ENCODE data around the gene TRMT112.
"Not testable (repeated sequence)": the region's sequence is repeated elsewhere in the genome, so short reads cannot be mapped to it uniquely, and the experiment has no call there.

The TRMT112 gene

DNA sequence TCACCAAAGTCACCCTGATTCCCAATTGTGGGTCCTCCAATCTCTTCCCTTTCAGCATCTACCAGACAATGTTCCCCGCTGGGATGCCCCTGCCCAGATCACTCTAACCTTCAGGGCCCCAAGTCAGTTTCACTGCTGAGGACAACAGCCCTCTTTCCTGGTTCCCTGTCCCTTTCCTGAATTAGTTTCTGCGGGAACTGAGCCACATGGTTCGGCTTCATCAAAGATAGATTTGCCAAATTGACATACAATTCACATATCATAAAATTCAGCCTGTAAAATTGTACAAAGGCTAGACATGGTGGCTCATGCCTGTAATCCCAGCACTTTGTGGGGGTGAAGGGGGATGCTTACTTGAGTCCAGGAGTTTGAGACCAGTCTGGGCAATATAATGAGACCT is 10.6 kb upstream of the TRMT112 start:
- no peak for DNase-seq

- DNase-seq = no peak
Measured at GRCh38 chr11:64327375-64327774, 10.0 kb upstream of the TRMT112 start.

DNA sequence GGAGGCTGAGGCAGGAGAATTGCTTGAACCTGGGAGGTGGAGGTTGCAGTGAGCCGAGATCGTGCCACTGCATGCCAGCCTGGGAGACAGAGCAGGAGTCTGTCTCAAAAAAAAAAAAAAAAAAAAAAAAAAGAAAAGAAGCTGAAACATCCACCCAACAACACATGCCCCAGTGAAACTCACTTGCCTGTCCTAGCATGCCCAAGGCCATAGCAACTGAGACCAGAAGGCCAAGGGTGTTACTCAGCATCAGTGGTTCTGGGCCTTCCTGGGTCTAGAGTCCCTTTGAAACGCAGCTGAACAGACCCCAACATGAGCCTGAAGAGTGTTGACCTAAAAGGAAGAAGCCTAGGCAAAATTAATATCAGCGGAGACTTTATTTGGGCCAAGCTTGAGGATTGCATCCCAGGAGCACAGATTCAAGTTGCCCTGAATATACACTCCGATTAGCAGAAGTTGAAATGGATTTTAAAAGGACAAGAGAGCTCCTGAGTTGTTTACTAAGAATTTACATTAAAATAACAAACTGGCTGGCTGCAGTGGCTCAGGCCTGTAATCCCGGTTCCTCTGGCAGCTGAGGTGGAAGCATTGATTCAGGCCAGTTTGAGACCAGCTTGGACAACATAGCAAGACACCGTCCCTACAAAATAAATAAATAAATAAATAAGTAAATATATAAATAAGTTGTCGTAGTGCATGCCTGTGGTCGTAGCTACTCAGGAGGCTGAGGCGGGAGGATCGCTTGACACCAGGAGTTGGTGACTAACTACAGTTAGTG is 7.5 kb upstream of the TRMT112 start:
- no peak for DNase-seq

DNA sequence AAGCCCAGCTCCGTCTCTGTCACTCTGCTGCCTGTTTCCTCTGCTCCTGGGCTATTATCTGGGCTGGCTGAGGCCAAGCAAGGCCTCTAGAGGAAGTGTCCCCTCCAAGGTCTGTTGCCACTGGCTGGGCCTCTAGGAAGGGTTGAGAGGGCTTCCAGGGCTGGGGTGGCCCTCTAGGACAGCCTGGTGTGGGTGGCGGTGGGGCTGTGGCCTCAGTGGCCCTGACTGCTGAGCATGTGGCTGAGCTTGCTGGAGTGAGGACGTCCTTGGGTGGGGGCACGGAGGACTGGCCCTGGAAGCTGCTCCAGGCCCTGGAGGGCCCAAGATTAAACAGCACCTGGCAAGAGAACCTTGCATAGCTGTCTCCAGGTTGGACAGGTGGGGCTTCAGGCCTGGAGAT is 6.6 kb upstream of the TRMT112 start:
- not testable (repeated sequence) for DNase-seq

- DNase-seq = no peak
Measured at GRCh38 chr11:64323373-64323772, 6.0 kb upstream of the TRMT112 start.

GRCh38 chr11:64322925-64323260 is 5.5 kb upstream of the TRMT112 start:
- DNase-seq = no peak

- no peak for DNase-seq
Measured at GRCh38 chr11:64321533-64321932, 4.2 kb upstream of the TRMT112 start.

DNA sequence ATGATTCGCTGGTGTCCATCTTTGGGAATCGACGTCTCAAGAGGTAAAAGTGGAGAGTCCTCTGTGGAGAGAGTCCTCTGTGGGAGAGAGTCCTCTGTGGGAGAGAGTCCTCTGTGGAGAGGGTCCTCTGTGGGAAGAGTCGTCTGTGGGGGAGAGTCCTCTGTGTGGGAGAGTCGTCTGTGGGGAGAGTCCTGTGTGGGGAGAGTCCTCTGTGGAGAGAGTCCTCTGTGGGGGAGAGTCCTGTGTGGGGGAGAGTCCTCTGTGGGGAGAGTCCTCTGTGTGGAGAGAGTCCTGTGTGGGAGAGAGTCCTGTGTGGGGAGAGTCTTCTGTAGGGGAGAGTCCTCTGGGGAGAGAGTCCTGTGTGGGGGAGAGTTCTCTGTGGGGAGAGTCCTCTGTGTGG is 3.7 kb upstream of the TRMT112 start:
- no peak for DNase-seq

- no peak for DNase-seq
Measured at GRCh38 chr11:64320556-64320955, 3.2 kb upstream of the TRMT112 start.

DNA sequence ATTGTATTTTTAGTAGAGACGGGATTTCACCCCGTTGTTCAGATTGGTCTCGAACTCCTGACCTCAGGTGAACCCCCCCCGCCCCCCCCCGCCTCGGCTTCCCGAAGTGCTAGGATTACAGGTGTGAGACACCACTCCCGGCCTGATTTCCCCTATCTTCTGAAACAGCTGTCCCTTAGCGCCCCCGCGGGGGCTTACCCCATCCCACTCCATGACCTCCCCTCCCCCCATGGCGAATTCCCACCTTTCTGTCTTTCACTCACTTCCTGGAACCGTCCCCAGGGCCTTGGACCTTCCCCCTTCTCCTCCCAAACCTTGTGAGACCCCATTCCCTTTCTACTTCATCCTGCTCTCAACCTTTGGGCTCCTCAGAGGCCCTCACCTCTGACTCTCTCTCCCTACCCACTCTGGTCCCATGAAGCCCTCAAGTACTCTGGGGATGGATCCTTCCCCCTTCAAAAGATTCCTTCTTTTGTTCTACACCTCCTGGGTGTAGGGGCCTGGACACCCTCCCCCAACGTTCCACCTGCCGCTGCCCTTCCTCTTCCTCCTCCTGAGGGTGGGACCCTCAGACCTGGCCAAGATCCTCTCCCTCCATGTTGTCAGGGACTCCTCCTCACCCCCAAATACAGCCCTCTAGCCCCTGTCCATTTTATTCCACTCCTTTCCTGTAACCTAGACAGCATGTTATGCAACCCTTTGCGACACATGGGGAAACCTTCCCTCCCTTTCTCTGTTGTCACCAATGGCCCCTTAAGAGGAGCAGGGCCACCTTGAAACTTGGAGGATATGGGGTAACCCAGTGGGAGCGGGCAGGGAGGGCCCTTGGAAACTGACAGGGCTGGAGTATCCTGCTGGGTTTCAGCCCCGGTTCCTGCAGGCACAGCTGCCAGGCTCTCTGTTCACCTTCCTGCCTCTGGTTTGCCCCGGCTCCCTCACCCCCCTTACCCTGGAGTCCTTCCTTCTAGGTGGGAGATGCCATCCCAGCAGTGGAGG is 1.7 kb upstream of the TRMT112 start:
- DNase-seq = no peak

DNA sequence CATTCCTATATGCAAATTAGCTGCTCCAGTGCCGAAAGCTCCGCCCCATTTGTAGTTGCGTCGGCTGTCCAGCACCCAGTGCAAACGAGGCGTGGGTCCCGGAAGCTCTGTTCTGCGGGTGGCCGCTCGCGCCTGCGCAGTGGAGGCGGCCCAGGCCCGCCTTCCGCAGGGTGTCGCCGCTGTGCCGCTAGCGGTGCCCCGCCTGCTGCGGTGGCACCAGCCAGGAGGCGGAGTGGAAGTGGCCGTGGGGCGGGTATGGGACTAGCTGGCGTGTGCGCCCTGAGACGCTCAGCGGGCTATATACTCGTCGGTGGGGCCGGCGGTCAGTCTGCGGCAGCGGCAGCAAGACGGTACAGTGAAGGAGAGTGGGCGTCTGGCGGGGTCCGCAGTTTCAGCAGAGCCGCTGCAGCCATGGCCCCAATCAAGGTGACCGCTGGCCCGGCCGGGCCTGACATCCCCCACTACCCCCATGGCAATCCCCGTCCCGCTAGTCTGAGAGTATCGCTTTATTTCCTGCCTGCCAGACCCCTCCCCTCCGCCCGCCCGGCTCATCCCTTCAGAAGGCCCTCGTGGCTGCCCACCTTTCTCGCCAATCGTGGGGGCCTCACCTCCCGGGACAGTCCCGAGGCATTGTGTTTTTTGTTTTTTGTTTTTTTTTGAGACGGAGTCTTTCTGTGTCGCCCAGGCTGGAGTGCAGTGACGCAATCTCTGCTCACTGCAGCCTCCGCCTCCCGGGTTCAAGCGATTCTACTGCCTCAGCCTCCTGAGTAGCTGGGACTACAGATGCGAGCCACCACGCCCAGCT is 804 bp upstream of the TRMT112 start, which contains the start of gene PRDX5:
PRDX5 (plus strand) TSS at position 161 of the 805 bp plus-strand sequence; CDS start at position 256, 95 bp downstream.
- peak; percentile 98 for DNase-seq

DNA sequence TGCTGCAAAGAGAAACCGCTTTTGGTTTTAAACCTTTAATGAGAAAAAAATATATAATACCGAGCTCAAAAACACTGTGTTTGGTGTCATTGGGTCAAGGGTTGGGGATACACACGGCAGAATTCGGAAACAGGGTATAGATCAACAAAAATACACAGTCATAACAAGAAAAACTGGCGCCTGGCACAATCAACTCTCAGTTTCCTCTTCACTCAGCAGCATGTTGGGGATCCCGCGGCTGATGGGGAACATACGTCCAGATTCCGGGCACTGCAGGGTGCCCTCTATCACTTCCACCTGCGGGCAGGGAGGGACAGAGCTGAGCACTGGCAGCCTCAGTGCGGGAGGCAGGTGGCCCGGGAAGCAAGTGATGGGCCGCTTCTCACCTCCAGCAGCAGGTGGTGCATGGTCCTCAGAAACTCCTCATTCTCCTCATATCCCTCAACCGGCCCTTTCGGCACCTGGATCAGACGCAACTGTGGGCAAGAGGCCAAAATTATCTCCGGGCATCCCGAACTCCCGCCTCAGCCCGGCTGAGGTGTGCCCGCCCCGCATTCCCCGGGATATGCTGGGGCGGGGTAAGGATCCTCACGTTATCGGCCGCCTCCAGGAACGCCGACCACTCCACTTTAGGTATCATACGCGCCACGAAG is 561 bp downstream of the TRMT112 start:
- DNase-seq = peak; percentile 74

GRCh38 chr11:64315667-64316526 is 1.5 kb downstream of the TRMT112 start:
- not testable (repeated sequence) for DNase-seq

DNA sequence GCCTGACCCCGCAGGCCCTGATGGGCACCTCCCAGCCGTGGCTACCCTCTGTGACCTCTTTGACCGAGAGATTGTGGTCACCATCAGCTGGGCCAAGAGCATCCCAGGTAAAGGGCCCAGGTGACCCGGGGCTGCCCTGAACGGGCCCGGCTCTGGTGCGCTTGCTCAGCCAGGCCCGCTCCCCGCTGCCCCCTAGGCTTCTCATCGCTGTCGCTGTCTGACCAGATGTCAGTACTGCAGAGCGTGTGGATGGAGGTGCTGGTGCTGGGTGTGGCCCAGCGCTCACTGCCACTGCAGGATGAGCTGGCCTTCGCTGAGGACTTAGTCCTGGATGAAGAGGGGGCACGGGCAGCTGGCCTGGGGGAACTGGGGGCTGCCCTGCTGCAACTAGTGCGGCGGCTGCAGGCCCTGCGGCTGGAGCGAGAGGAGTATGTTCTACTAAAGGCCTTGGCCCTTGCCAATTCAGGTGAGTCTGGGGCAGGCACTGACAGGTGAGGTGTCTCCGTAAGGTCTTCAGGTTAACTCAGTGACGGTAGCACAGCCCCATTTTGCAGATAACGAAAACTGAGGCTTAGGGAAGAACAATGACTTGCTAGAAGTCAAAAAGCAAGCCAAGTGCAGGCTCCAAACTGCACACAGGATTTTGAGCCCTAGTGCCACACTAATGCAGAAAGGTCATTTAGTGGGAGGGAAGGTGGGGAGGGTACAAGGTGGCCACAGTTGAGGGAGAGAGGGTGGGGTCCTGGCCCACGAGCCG is 2.4 kb downstream of the TRMT112 start:
- no peak for DNase-seq

- no peak for DNase-seq
Measured at GRCh38 chr11:64314146-64314804, 3.1 kb downstream of the TRMT112 start.

- no peak for DNase-seq
Measured at GRCh38 chr11:64313491-64314145, 3.7 kb downstream of the TRMT112 start.

DNA sequence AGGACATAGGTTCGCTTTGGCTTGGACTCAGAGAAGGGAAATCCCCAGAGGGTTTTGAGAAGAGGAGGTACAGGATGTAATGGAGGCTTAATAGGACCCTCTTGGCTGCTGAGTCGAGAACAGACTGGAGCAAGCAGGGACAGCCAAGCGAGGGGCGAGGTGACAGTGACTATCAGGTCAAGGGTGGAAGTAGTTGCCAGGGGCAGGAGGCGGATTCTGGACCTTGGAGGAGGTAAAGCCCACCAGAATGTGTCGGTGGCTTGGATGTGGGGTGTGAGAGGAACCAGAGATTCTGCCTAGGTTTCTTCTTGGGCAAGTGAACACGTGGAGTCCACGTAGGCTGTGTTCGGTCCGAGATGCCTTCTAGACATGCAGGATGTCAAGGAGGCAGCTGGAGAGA is 4.4 kb downstream of the TRMT112 start:
- DNase-seq = no peak

- DNase-seq = not testable (repeated sequence)
Measured at GRCh38 chr11:64307795-64308194, 9.6 kb downstream of the TRMT112 start.

- no peak for DNase-seq
Measured at GRCh38 chr11:64306876-64307622, 10.3 kb downstream of the TRMT112 start.
